NCI-H82 treated with DMSO at 0.1 percent for 48 hours (cell line): ENCODE results near the gene PSMA7.

Experiments used
- DNase-seq: peaks from one replicate; lab custom pipeline; 2025; ENCODE audit not compliant: unreplicated experiment; lab: John Stamatoyannopoulos, UW

Gene PSMA7

DNA sequence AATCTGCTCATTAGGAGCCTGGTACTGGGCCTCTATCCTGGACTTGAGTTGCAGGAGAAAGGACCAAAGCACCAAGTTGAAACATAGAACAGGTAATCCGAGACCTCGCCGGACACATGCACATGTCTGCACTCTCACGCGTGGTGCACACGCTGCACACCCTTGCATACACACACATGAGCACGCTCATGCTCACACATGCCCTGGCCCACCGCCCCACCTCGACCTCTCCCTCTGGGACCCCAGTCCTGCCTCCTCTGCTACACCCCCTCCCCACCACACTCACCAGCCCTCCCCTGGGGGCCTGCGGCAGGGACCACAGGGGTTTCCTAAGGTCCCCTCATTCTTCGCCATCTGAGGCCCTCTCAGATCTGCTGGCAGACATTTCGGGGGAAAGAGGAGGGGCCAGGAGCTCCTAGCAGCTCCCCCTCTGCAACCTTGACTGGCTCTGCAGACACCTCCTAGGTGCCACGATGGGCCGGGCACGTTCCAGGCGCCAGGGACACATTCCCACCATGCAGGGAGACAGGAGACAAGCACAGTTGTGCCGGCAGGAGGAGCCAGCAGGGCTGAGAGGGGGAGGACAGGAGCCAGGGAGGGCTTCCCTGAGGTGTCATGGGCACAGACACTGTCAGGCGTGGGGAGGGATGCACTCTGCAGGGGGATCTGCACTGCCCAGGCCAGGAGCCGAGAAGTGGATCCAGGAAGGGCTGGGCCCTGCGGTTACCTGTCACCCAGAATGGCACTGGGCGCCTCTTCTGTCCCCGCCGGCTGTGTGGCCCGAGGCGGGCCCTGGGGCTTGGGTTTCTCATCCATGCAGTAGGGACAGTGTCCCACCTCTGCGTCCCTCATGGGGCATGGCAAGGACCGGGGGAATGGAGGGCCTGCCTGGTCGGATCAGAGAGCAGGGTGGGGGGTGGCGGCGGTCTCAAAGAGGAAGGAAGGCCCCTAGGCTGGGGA is 46.5 kb downstream of the PSMA7 start:
- no peak for DNase-seq

DNA sequence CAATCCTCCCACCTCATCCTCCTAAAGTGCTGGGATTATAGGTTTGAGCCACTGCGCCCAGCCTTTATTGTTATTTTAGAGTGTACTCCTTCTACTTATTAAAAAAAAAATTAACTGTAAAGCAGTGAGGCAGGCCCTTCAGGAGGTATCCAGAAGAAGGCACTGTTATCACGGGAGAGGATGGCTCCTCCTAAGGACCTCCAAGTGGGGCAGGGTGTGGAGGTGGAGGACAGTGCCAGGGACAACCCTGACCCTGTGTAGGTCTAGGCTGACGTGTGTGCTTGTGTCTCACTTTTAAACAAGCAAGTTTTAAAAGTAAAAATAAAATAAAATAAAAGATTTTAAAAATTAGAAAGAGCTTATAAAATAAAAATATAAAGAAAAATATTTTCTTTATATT is 53.8 kb downstream of the PSMA7 start:
- DNase-seq, result no peak

DNA sequence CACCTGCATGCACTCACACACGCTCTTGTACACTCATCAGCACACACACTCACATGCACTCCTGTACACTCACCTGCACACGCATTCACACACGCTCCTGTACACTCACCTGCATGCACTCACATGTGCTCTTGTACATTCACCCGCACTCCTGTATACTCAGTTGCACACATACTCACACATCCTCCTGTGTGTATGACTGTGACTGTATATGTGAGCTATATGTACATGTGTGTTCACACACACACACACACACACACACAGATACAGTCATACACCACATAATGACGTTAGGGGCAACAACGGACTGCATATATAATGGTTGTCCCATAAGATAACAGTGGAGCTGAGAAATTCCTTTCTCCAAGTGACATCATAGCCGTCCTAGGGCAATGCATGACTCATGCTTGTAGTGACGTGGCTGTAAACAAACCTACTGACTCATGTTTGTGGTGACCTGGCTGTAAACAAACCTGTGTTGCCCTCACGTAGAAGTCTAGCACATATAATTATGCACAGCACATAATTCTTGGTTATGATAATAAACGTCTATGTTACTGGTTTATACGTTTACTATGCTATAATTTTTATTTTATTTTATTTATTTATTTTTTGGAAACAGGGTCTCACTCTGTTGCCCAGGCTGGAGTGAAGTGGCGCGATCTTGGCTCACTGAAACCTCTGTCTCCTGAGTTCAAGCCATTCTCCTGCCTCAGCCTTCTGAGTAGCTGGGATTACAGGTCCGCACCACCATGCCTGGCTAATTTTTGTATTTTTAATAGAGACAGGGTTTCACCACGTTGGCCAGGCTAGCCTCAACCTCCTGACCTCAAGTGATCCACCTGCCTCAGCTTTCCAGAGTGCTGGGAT is 54.7 kb downstream of the PSMA7 start:
- no peak for DNase-seq

DNA sequence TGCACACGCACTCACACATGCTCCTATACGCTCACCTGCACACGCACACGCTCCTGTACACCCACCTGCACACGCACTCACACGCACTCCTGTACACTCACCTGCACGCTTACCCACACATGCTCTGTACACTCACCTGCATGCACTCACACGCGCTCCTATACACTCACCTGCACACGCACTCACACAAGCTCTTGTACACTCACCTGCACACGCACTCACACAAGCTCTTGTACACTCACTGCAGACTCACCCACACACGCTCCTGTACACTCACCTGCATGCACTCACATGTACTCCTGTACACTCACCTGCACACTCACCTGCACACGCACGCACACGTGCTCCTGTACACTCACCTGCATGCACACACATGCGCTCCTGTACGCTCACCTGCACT is 55.6 kb downstream of the PSMA7 start:
- DNase-seq, result no peak

DNA sequence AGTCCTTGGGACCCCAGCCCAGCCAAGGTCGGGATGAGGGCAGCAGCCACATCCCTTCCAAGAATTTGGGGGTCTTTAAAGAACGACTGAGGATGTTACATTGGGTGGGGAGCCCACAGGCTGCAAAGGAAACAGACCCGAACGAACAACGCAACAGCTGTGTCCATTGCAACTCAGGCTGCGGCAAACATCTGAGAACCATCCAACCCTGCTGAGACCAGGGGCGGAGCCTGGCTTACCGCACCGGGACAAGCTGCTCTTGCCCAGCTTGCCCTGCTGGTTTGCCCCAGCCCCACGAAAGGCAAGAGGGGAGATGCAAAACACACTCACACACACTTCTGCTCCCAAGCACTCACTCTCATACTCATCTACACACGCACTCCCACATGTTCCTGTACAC is 56.0 kb downstream of the PSMA7 start:
- no peak for DNase-seq
